Measurements from ENCODE around the gene THAP9.

THAP9 gene

GRCh38 chr4:82965763-82966162 is 65.2 kb downstream of the THAP9 start:
- no peak for DNase-seq

GRCh38 chr4:82968972-82969371 is 68.4 kb downstream of the THAP9 start:
- DNase-seq: no peak

GRCh38 chr4:82969414-82969813 is 68.9 kb downstream of the THAP9 start:
- DNase-seq: no peak
